22Rv1 (cell line): ENCODE data around the gene LIMS1.

Source experiments
- CTCF ChIP-seq: fragments of 450-650 bp; IDR thresholded peaks from 2 replicates; pipeline ENCODE4 v1.5.1; 2017; ENCODE audit warnings: mild to moderate bottlenecking
- ZFX ChIP-seq: fragments of 450-650 bp; IDR thresholded peaks from 2 replicates; pipeline ENCODE4 v1.6.1; 2017; ENCODE audit warnings: antibody characterized with exemption, borderline replicate concordance

- TF ChIP-seq CTCF: no peak
- TF ChIP-seq ZFX: no peak
Measured at GRCh38 chr2:108542071-108542470, 7.8 kb downstream of the LIMS1 start.
